CD4-positive, CD25-positive, alpha-beta regulatory T cell (primary cell): Measurements from ENCODE around the gene SLC22A7. TPM values are rescaled to one million over a fixed set of nuclear protein-coding genes. Genes with fewer than 3 reads are reported as not detected.
A peak's percentile ranks its signal among the peaks of the same experiment; 100 is the strongest.

Experiments used
- ATAC-seq, 2 donors: fragments of 150-1000 bp; cut with Tn5 transposase; one replicate each; pipeline ENCODE4 v1.10.0; 2021; ENCODE audit warnings: low read depth in 2 of 2, moderate number of reproducible peaks in 2 of 2, moderate library complexity in 1 of 2
- DNase-seq, 3 donors: peaks; one replicate each; pipeline versions ENCODE4 v3.0.0 to v3.0.0-alpha.2; 2012 to 2022; ENCODE audit warnings: mixed read lengths in 1 of 3
- H3K27ac ChIP-seq: one replicate; pipeline ENCODE4 v1.7.0; 2013; ENCODE audit warnings: mild to moderate bottlenecking, low read length; ENCODE audit not compliant: insufficient read depth, poor library complexity, severe bottlenecking
- H3K27me3 ChIP-seq: one replicate; pipeline ENCODE4 v1.7.0; 2013; ENCODE audit warnings: low read length; ENCODE audit not compliant: control insufficient read depth, insufficient read depth
- H3K36me3 ChIP-seq: one replicate; pipeline ENCODE4 v1.7.0; 2013; ENCODE audit warnings: mild to moderate bottlenecking, low read length, moderate library complexity; ENCODE audit not compliant: control insufficient read depth, insufficient read depth
- H3K4me1 ChIP-seq: 2 replicates; pipeline ENCODE4 v1.7.0; 2013; ENCODE audit warnings: mild to moderate bottlenecking, low read length; ENCODE audit not compliant: insufficient read depth, control insufficient read depth, poor library complexity, severe bottlenecking
- H3K4me3 ChIP-seq: one replicate; pipeline ENCODE4 v1.7.0; 2013; ENCODE audit warnings: low read depth, mild to moderate bottlenecking, low read length, moderate library complexity
- H3K9me3 ChIP-seq, 2 experiments: 1 replicate in 1 of 2; 2 replicates in 1 of 2; pipeline ENCODE4 v1.7.0; 2013; ENCODE audit warnings: low read length in 2 of 2, mild to moderate bottlenecking in 1 of 2, moderate library complexity in 1 of 2; ENCODE audit not compliant: control insufficient read depth in 2 of 2
- H3K27ac Mint-ChIP-seq, 3 donors: one replicate each; pipeline ENCODE4 v1.8.0; 2020 to 2022; ENCODE audit warnings: mild to moderate bottlenecking in 3 of 3, mixed read lengths in 3 of 3, moderate library complexity in 2 of 3
- H3K27me3 Mint-ChIP-seq: one replicate; pipeline ENCODE4 v1.8.0; 2022; ENCODE audit warnings: mild to moderate bottlenecking, mixed read lengths
- H3K36me3 Mint-ChIP-seq: one replicate; pipeline ENCODE4 v1.8.0; 2020; ENCODE audit warnings: mixed read lengths
- H3K4me1 Mint-ChIP-seq, 4 donors: one replicate each; pipeline ENCODE4 v1.8.0; 2020 to 2022; ENCODE audit warnings: mixed read lengths in 4 of 4, mild to moderate bottlenecking in 1 of 4
- H3K4me3 Mint-ChIP-seq, 4 donors: one replicate each; pipeline ENCODE4 v1.8.0; 2020 to 2022; ENCODE audit warnings: mild to moderate bottlenecking in 4 of 4, mixed read lengths in 4 of 4, moderate library complexity in 3 of 4
- H3K9me3 Mint-ChIP-seq, 7 donors: one replicate each; pipeline ENCODE4 v1.8.0; 2020 to 2022; ENCODE audit warnings: mixed read lengths in 7 of 7, mild to moderate bottlenecking in 3 of 7, moderate library complexity in 2 of 7
- polyA plus RNA-seq, 4 donors: library from polyadenylated mRNA; unstranded; fragments of 300-500 nt; fragmentation: Illumina TruSeq; gene quantifications; one replicate each; pipeline ENCODE4 v1.2.3, GENCODE V29; 2021
- total RNA-seq: library from RNA; stranded (reverse); gene quantifications from one replicate; pipeline ENCODE4 v1.2.3, GENCODE V29; 2022

SLC22A7 gene
- total and polyA plus RNA-seq, 5 donors from 2014 or later, result not detected

GRCh38 chr6:43287717-43288679 is 10.1 kb upstream of the SLC22A7 start:
- Mint-ChIP-seq H3K36me3 (no peaks in the 10 kb centered on the region), H3K9me3 (no peaks in the 10 kb centered on the region), H3K27me3 (peaks cover 21% of the 10 kb centered on the region), H3K27ac (no peak overlapping the region), H3K4me1 (peaks cover 0 to 3% (median 0%) of the 10 kb centered on the region in 4 donors), H3K4me3 (no peak overlapping the region)
- Histone ChIP-seq H3K4me3 (no peak overlapping the region), H3K9me3 (no peaks in the 10 kb centered on the region), H3K36me3 (no peaks in the 10 kb centered on the region), H3K27ac (no peak overlapping the region), H3K4me1 (no peaks in the 10 kb centered on the region), H3K27me3 (no peaks in the 10 kb centered on the region)
- no peak for ATAC-seq
- no peak for DNase-seq

GRCh38 chr6:43290339-43290904 is 7.6 kb upstream of the SLC22A7 start:
- Histone ChIP-seq H3K9me3 (no peaks in the 10 kb centered on the region), H3K27me3 (no peaks in the 10 kb centered on the region), H3K27ac (no peak overlapping the region), H3K4me1 (no peaks in the 10 kb centered on the region), H3K4me3 (no peak overlapping the region), H3K36me3 (no peaks in the 10 kb centered on the region)
- Mint-ChIP-seq H3K36me3 (no peaks in the 10 kb centered on the region), H3K4me1 (peaks cover 0 to 3% (median 0%) of the 10 kb centered on the region in 4 donors), H3K9me3 (no peaks in the 10 kb centered on the region), H3K27me3 (peaks cover 21% of the 10 kb centered on the region), H3K4me3 (no peak overlapping the region), H3K27ac (no peak overlapping the region)
- ATAC-seq, result no peak
- DNase-seq, result no peak

GRCh38 chr6:43290905-43291355 is 7.1 kb upstream of the SLC22A7 start:
- no peak for ATAC-seq
- Mint-ChIP-seq H3K4me1 (no peaks in the 10 kb centered on the region), H3K27me3 (peaks cover 16% of the 10 kb centered on the region), H3K27ac (no peak overlapping the region), H3K9me3 (no peaks in the 10 kb centered on the region), H3K36me3 (no peaks in the 10 kb centered on the region), H3K4me3 (no peak overlapping the region)
- DNase-seq, result no peak
- Histone ChIP-seq H3K4me1 (no peaks in the 10 kb centered on the region), H3K36me3 (no peaks in the 10 kb centered on the region), H3K27ac (no peak overlapping the region), H3K27me3 (no peaks in the 10 kb centered on the region), H3K9me3 (no peaks in the 10 kb centered on the region), H3K4me3 (no peak overlapping the region)

GRCh38 chr6:43291708-43292107 is 6.4 kb upstream of the SLC22A7 start:
- Mint-ChIP-seq H3K27me3 (peaks cover 9% of the 10 kb centered on the region), H3K27ac (no peak overlapping the region), H3K4me3 (no peak overlapping the region), H3K9me3 (no peaks in the 10 kb centered on the region), H3K4me1 (no peaks in the 10 kb centered on the region), H3K36me3 (no peaks in the 10 kb centered on the region)
- H3K36me3 ChIP-seq, result no peaks in the 10 kb centered on the region
- no peaks in the 10 kb centered on the region for H3K27me3 ChIP-seq
- no peaks in the 10 kb centered on the region for H3K9me3 ChIP-seq
- no peaks in the 10 kb centered on the region for H3K4me1 ChIP-seq
- H3K27ac ChIP-seq, result no peak overlapping the region
- no peak overlapping the region for H3K4me3 ChIP-seq
- no peak for DNase-seq
- no peak for ATAC-seq

- Histone ChIP-seq H3K27me3 (no peaks in the 10 kb centered on the region), H3K4me1 (no peaks in the 10 kb centered on the region), H3K9me3 (no peaks in the 10 kb centered on the region), H3K36me3 (no peaks in the 10 kb centered on the region), H3K27ac (no peak overlapping the region), H3K4me3 (no peak overlapping the region)
- Mint-ChIP-seq H3K36me3 (no peaks in the 10 kb centered on the region), H3K27me3 (peaks cover 4% of the 10 kb centered on the region), H3K4me1 (no peaks in the 10 kb centered on the region), H3K9me3 (no peaks in the 10 kb centered on the region), H3K27ac (peak overlapping the region in 1 of 3 donors; percentile 43), H3K4me3 (no peak overlapping the region)
- ATAC-seq (no peak), DNase-seq (no peak)
Observed at GRCh38 chr6:43292341-43292740, 5.7 kb upstream of the SLC22A7 start.

GRCh38 chr6:43292763-43293318 is 5.2 kb upstream of the SLC22A7 start:
- Mint-ChIP-seq H3K4me3 (no peak overlapping the region), H3K4me1 (no peaks in the 10 kb centered on the region)
- no peaks in the 10 kb centered on the region for H3K9me3 ChIP-seq

GRCh38 chr6:43293698-43294097 is 4.4 kb upstream of the SLC22A7 start:
- H3K27me3 Mint-ChIP-seq, result no peaks in the 10 kb centered on the region

More at GRCh38 chr6:43292763-43293318, 5.2 kb upstream of the SLC22A7 start:
- Histone ChIP-seq H3K36me3 (no peaks in the 10 kb centered on the region), H3K27me3 (no peaks in the 10 kb centered on the region), H3K27ac (no peak overlapping the region), H3K4me3 (no peak overlapping the region), H3K4me1 (no peaks in the 10 kb centered on the region)
- H3K9me3 Mint-ChIP-seq, result no peaks in the 10 kb centered on the region
- no peaks in the 10 kb centered on the region for H3K36me3 Mint-ChIP-seq
- H3K27me3 Mint-ChIP-seq, result peaks cover 1% of the 10 kb centered on the region
- H3K27ac Mint-ChIP-seq, result no peak overlapping the region
- ATAC-seq, result no peak
- no peak for DNase-seq

More at GRCh38 chr6:43293698-43294097, 4.4 kb upstream of the SLC22A7 start:
- Histone ChIP-seq H3K9me3 (no peaks in the 10 kb centered on the region), H3K27me3 (no peaks in the 10 kb centered on the region), H3K4me3 (no peak overlapping the region), H3K36me3 (no peaks in the 10 kb centered on the region), H3K27ac (no peak overlapping the region), H3K4me1 (no peaks in the 10 kb centered on the region)
- Mint-ChIP-seq H3K9me3 (no peaks in the 10 kb centered on the region), H3K27ac (no peak overlapping the region), H3K36me3 (no peaks in the 10 kb centered on the region), H3K4me1 (no peaks in the 10 kb centered on the region), H3K4me3 (no peak overlapping the region)
- DNase-seq (no peak), ATAC-seq (no peak)
